Thyroid gland (tissue), 4 donors: Measurements from ENCODE around the gene HLA-DRB1. TPM values are rescaled to one million over a fixed set of nuclear protein-coding genes. Genes with fewer than 3 reads are reported as not detected.
A peak's percentile ranks its signal among the peaks of the same experiment; 100 is the strongest.

Experiments used
- DNase-seq, 2 donors: peaks; one replicate each; pipeline ENCODE4 v3.0.0-alpha.2; 2019
- H3K27ac ChIP-seq, 3 donors: fragments of 200-600 bp; sonication (generic); 1 replicate in 2 of 3; 2 replicates in 1 of 3; pipeline ENCODE4 v1.5.1; 2016 to 2019; ENCODE audit warnings: mild to moderate bottlenecking in 1 of 3, moderate library complexity in 1 of 3
- H3K27me3 ChIP-seq: fragments of 200-600 bp; sonication (generic); one replicate; pipeline ENCODE4 v1.5.1; 2019
- H3K36me3 ChIP-seq, 2 donors: fragments of 200-600 bp; sonication (generic); one replicate each; pipeline ENCODE4 v1.5.1; 2016 to 2019
- H3K4me1 ChIP-seq, 2 donors: fragments of 200-600 bp; sonication (generic); one replicate each; pipeline ENCODE4 v1.5.1; 2017 to 2019
- H3K4me3 ChIP-seq, 3 donors: fragments of 200-600 bp; sonication (generic); replicated peaks in 1 of 3; 1 replicate in 2 of 3; 2 replicates in 1 of 3; pipeline ENCODE4 v1.5.1; 2016; ENCODE audit warnings: mild to moderate bottlenecking in 1 of 3
- H3K9me3 ChIP-seq: fragments of 200-600 bp; sonication (generic); one replicate; pipeline ENCODE4 v1.5.1; 2017
- POLR2A ChIP-seq, 2 donors: fragments of 450-650 bp; IDR thresholded peaks; one replicate each; pipeline ENCODE4 v1.6.1; 2017; ENCODE audit warnings: antibody characterized with exemption in 2 of 2, mild to moderate bottlenecking in 2 of 2, moderate library complexity in 1 of 2
- WGBS, 2 donors: methylation state at CpG; one replicate each; pipeline ENCODE4 v1.1.5; 2017; 5-methylcytosine and 5-hydroxymethylcytosine counted together
- intact Hi-C: fragments of 100-400 bp; cut with DNase I; formaldehyde crosslinking; loops from one replicate; pipeline ENCODE4 v1.15.1; 2023
- total RNA-seq, 4 donors: library from RNA; depleted of rRNA; stranded (reverse); fragments of >200 nt; gene quantifications; one replicate each; pipeline ENCODE4 v1.2.3, GENCODE V29; 2016
- TF ChIP-seq, protein P1 (sequence below), 6 experiments: fragments of 200-600 bp in 3 of 6; fragments of 450-650 bp in 3 of 6; sonication (generic) in 3 of 6; IDR thresholded peaks; one replicate each; pipeline ENCODE4 v1.5.1; 2016 to 2019; ENCODE audit warnings: antibody characterized with exemption in 6 of 6, mild to moderate bottlenecking in 2 of 6, inconsistent platforms in 1 of 6, moderate library complexity in 1 of 6

Gene HLA-DRB1
- total RNA-seq, 4 donors from 2014 or later: 17.1 to 28.1 (median 22.8) TPM

DNA sequence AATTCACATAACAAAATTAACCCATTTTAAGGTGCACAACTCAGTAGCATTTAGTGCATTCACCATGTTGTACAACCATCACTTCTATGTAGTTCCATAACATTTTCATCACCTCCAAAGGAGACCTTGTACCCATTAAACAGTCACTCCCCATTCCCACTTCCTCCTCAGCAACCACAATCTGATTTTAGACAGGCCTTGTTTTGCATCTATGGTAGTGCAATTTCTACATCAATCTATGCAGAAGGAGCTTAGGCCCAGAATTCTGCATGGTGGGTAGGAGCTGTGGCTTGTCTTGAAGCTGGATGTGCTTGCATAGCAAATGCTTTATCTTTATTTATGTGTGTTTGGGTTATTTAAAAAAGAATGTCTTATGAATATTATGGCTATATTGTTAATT, 34.0 kb upstream of the HLA-DRB1 start:
- no peak for DNase-seq

DNA sequence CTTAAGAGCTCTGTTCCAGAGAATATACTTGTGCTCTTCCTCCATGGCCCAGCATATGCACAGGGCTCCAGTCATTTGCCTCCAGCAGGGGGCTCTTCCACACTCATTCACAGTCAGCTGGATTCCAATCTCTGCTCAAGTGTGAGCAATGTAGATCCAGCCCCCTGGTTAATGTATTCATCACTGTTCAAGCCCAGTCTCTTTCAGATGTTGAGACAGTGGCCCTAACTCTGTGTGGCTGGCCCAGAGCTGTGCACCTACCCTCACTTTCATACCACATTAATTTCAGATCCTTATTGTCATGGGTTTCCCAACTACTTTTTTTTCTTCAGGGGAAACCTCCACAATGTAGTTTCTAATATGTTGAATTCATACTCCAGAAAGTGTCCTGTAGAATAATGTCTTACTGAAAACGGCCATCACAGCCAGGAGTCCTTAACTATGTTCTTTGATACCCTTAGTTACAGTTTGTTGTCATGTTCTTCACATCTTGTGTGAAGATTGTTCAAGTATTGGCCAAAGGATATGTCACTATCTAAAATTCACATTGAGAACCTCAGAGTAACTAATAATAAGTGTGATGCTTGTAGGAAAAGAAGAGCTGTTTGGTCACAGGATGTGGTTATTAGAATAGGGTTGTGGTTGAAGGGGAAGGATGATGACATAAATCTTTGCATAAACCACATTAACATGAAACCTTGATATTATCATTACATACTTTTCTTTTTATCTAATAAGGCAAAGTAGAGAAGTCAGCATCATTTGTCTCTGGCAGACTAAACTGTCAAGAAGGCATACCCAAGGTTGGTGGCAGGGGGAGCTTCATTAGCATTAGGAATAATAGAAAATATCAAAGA, 33.1 kb upstream of the HLA-DRB1 start:
- WGBS, 2 donors: 27 to 69% methylated on average over 1 of the region's 1 CpG
- no peaks in the 10 kb centered on the region for H3K9me3 ChIP-seq
- H3K27me3 ChIP-seq: no peaks in the 10 kb centered on the region
- intact Hi-C loops: no loop called here
- peak in 1 of 2 donors; percentile 48 for DNase-seq
- H3K36me3 ChIP-seq: no peaks in the 10 kb centered on the region
- TF ChIP-seq POLR2A (IDR thresholded peaks at IDR 0.05): no peak
- TF ChIP-seq, protein P1, sequence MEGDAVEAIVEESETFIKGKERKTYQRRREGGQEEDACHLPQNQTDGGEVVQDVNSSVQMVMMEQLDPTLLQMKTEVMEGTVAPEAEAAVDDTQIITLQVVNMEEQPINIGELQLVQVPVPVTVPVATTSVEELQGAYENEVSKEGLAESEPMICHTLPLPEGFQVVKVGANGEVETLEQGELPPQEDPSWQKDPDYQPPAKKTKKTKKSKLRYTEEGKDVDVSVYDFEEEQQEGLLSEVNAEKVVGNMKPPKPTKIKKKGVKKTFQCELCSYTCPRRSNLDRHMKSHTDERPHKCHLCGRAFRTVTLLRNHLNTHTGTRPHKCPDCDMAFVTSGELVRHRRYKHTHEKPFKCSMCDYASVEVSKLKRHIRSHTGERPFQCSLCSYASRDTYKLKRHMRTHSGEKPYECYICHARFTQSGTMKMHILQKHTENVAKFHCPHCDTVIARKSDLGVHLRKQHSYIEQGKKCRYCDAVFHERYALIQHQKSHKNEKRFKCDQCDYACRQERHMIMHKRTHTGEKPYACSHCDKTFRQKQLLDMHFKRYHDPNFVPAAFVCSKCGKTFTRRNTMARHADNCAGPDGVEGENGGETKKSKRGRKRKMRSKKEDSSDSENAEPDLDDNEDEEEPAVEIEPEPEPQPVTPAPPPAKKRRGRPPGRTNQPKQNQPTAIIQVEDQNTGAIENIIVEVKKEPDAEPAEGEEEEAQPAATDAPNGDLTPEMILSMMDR (IDR thresholded peaks at IDR 0.05): peak in 1 of 6 experiments; percentile 45
- no peak overlapping the region for H3K4me3 ChIP-seq
- no peaks in the 10 kb centered on the region for H3K4me1 ChIP-seq
- no peak overlapping the region for H3K27ac ChIP-seq

More for the DNA sequence above, 34.0 kb upstream of the HLA-DRB1 start:
- Histone ChIP-seq H3K4me3 (no peak overlapping the region), H3K27me3 (no peaks in the 10 kb centered on the region), H3K27ac (no peak overlapping the region), H3K4me1 (peaks cover 0 to 4% of the 10 kb centered on the region in 2 donors), H3K9me3 (no peaks in the 10 kb centered on the region), H3K36me3 (no peaks in the 10 kb centered on the region)
- intact Hi-C loops: no loop called here
- TF ChIP-seq, protein P1 (IDR thresholded peaks at IDR 0.05): no peak
- no peak for TF ChIP-seq POLR2A (IDR thresholded peaks at IDR 0.05)

DNA sequence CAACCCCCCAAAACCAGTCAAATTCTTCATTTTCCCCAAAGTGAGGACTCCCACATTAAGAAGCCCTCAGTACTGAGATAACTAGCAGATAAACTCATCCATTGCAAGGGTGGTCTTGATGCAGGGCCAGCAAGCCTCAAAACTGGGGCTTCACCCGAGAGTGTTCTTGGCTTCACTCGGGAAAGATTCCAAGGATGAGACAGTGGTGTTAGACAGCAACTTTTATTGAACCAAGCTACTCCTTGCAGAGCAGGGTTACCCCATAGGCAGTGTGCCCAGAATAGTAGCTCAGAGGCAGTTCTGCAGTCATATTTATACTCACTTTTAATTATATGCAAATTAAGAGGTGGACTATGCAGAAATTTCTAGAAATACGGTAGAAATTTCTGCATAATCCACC, 31.7 kb upstream of the HLA-DRB1 start:
- H3K9me3 ChIP-seq: no peaks in the 10 kb centered on the region
- no peak overlapping the region for H3K27ac ChIP-seq
- intact Hi-C loops: no loop called here
- H3K4me1 ChIP-seq: no peaks in the 10 kb centered on the region
- no peak overlapping the region for H3K4me3 ChIP-seq
- no peaks in the 10 kb centered on the region for H3K27me3 ChIP-seq
- 45 to 62% methylated on average over 2 to 3 of the region's 3 CpGs for WGBS, 2 donors
- H3K36me3 ChIP-seq: no peaks in the 10 kb centered on the region
- no peak for DNase-seq
- TF ChIP-seq POLR2A (IDR thresholded peaks at IDR 0.05): no peak
- TF ChIP-seq, protein P1 (IDR thresholded peaks at IDR 0.05): no peak

DNA sequence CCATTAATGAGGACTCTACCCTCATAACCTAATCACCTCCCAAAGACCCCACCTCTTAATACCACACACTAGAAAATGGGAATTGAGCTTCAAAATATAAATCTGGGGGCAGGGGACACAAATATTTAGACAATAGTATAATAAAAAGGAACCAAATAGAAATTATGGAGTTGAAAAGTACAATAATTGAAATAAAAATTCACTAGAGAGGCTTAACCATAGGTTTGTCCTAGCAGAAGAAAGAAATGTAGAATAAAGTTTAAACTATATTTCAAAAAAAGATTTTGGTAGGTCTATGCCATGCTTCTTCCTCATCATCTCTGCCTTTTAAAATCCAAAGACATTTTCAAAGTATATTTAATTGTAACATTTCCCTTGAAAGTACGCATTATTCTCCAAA, 28.1 kb upstream of the HLA-DRB1 start:
- Histone ChIP-seq H3K4me3 (no peak overlapping the region), H3K4me1 (peaks cover 5 to 7% of the 10 kb centered on the region in 2 donors), H3K27me3 (no peaks in the 10 kb centered on the region), H3K36me3 (no peaks in the 10 kb centered on the region), H3K9me3 (no peaks in the 10 kb centered on the region), H3K27ac (no peak overlapping the region)
- intact Hi-C loops: no loop called here
- no peak for TF ChIP-seq POLR2A (IDR thresholded peaks at IDR 0.05)
- TF ChIP-seq, protein P1 (IDR thresholded peaks at IDR 0.05): no peak
- no peak for DNase-seq
- 52 to 97% methylated on average over 1 of the region's 1 CpG for WGBS, 2 donors

DNA sequence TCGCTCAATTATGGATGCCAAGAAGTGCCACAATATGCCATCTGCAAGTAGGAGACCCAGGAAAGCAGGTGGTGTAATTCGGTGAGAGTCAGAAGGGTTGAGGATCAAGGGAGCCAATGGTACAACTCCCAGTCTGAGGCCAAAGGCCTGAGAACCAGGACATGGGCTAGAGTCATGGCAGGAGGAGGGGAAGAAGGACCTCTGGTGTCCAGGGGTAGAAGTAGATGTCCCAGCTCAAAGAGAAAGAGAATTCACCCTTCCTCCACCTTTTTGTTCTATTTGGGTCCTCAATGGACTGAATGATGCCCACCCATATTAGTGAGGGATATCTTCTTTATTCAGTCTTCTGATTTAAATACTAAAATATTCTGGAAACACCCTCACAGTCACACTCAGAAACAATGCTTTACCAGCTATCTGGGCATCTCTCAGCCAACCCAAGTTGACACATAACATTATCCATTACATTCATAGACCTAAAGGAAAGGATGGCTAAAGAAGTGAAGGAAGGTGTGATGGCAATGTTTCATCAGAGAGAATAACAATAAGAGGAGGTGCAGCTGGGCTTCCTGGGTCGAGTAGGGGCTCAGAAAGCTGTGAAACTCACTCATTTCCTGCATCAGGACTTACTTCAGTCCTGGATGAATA, 26.4 kb upstream of the HLA-DRB1 start:
- DNase-seq: no peak
- TF ChIP-seq, protein P1 (IDR thresholded peaks at IDR 0.05): no peak
- TF ChIP-seq POLR2A (IDR thresholded peaks at IDR 0.05): no peak
- WGBS, 2 donors: 42 to 54% methylated on average over 3 of the region's 3 CpGs

More for the DNA sequence above, 26.4 kb upstream of the HLA-DRB1 start:
- H3K9me3 ChIP-seq: no peaks in the 10 kb centered on the region
- intact Hi-C loops: no loop called here
- no peak overlapping the region for H3K27ac ChIP-seq
- no peaks in the 10 kb centered on the region for H3K36me3 ChIP-seq
- no peak overlapping the region for H3K4me3 ChIP-seq
- peaks cover 5 to 7% of the 10 kb centered on the region in 2 donors for H3K4me1 ChIP-seq
- no peaks in the 10 kb centered on the region for H3K27me3 ChIP-seq
